ENCODE results near the gene PTPRA. TPM values are rescaled to one million over a fixed set of nuclear protein-coding genes. Genes with fewer than 3 reads are reported as not detected.

PTPRA gene
- total and polyA plus RNA-seq, 9 of the 15 experiments (the other 6 are each of a cell fraction or from before 2014, with no cell fraction given) = 3.4 to 80.5 (median 28.0) TPM

DNA sequence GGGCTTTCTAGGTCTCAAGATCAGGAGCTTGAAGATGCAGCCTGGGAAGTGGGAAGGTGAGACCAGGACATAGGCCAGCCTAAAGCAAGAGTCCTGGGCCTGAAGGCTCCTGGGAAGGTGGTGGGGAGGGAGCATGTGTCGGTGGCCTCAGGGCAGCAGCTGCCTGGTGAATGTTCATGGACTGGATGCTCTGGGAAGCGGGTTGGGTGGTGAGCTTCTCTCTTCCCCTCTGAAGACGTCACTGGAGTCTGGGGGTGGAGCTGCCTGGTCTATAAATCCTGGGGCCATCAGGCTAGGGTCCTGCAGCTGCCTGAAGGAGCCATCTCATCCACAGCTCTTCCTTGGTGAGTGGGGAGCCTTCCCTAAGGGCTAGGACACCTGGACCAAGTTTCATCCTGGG, 170.0 kb downstream of the PTPRA start, which contains the start of gene GNRH2:
GNRH2 (plus strand) TSS at position 301 of the 400 bp plus-strand sequence. CDS start 793 bp downstream, outside the sequence.
- 50% methylated on average over 2 of the region's 3 CpGs for WGBS (ENCODE audit: insufficient coverage, low coverage, missing lambda C conversion rate)
- DNase-seq (ENCODE audit: extremely low read depth in 1 of 4, low spot score in 3 of 4) (no peak), ATAC-seq (no peak), FAIRE-seq (no peak)
- H3K9ac ChIP-seq (ENCODE audit: insufficient read depth in 1 of 2, low read depth in 2 of 2, low read length in 2 of 2) = peak within 1 kb of the TSS in 1 of 2 experiments; percentile 26; a peak in 1 of 4 replicates
- peaks cover 38% of the 10 kb centered on the region; the same call in 2 of the 3 replicates for H3K36me3 ChIP-seq (ENCODE audit: control insufficient read depth, insufficient read depth, low read length)
- H3K9me3 ChIP-seq (replicated peaks; ENCODE audit: control insufficient read depth, insufficient read depth, low read depth, low read length) = no peaks in the 10 kb centered on the region
- H3K4me2 ChIP-seq (ENCODE audit: insufficient read depth, low read length) = no peak within 1 kb of the TSS
- peaks cover 22% of the 10 kb centered on the region for H3K79me2 ChIP-seq (ENCODE audit: control insufficient read depth, insufficient read depth, low read length)
- H3K9me1 ChIP-seq (ENCODE audit: control insufficient read depth, insufficient read depth, low read length) = no peaks in the 10 kb centered on the region
- ChIA-PET POLR2A (interaction anchor here (0.7 to 1.0 kb wide), 2 partner anchors 14 to 21 kb away, joined by 3 to 4 read pairs; no protein-coding TSS in a partner anchor), CTCF (ENCODE audit: low intra/inter-chr PET ratio) (interaction anchor here (0.7 kb wide), 1 partner anchor 89 kb away, joined by 4 read pairs; no protein-coding TSS in a partner anchor)
- H3K27me3 ChIP-seq (ENCODE audit: control insufficient read depth in 2 of 2, insufficient read depth in 2 of 2, low read length in 2 of 2) = no peaks in the 10 kb centered on the region
- H3K4me1 ChIP-seq (replicated peaks in 1 of 2; ENCODE audit: control insufficient read depth in 2 of 2, insufficient read depth in 2 of 2, low read length in 2 of 2) = peaks cover 21 to 29% of the 10 kb centered on the region in 2 experiments; a peak in 4 of 5 replicates
- in situ Hi-C loops (cut with MboI) (no loop called here), intact Hi-C loops (cut with micrococcal nuclease) (no loop called here)
- BruUV-seq (replicated peaks) = no TSS peak
- H3K27ac ChIP-seq (ENCODE audit: extremely low read depth, low read depth, low read length) = no peak within 1 kb of the TSS
- no peaks in the 10 kb centered on the region for H4K20me1 ChIP-seq (replicated peaks; ENCODE audit: control insufficient read depth, insufficient read depth, low read length)
- H3K4me3 ChIP-seq = no peak within 1 kb of the TSS
- no peak within 1 kb of the TSS for H2AFZ ChIP-seq (ENCODE audit: low read depth, low read length)
- TF ChIP-seq, protein P1, sequence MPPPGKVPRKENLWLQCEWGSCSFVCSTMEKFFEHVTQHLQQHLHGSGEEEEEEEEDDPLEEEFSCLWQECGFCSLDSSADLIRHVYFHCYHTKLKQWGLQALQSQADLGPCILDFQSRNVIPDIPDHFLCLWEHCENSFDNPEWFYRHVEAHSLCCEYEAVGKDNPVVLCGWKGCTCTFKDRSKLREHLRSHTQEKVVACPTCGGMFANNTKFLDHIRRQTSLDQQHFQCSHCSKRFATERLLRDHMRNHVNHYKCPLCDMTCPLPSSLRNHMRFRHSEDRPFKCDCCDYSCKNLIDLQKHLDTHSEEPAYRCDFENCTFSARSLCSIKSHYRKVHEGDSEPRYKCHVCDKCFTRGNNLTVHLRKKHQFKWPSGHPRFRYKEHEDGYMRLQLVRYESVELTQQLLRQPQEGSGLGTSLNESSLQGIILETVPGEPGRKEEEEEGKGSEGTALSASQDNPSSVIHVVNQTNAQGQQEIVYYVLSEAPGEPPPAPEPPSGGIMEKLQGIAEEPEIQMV (tag; conservative IDR thresholded peaks at IDR 0.05; ENCODE audit: low read depth) = no peak
- no peak for TF ChIP-seq TRIM24 (IDR thresholded peaks at IDR 0.05)
- TF ChIP-seq TCF3 (CRISPR knock-in tag; IDR thresholded peaks at IDR 0.05) = no peak
- TF ChIP-seq ZNF830 (CRISPR knock-in tag; IDR thresholded peaks at IDR 0.05) = no peak
- TF ChIP-seq IFI16 (CRISPR knock-in tag; IDR thresholded peaks at IDR 0.05) = no peak
- TF ChIP-seq GTF2A2 (tag; IDR thresholded peaks at IDR 0.05) = no peak
- TF ChIP-seq SPI1 (IDR thresholded peaks at IDR 0.05; ENCODE audit: borderline replicate concordance, low read depth, low read length) = no peak
- no peak for TF ChIP-seq JUND (IDR thresholded peaks at IDR 0.05; ENCODE audit: borderline replicate concordance, low read depth, low read length)
- no peak for TF ChIP-seq JUND (tag; IDR thresholded peaks at IDR 0.05; ENCODE audit: borderline replicate concordance, low read depth, low read length)
- TF ChIP-seq ZNF347 (CRISPR knock-in tag; IDR thresholded peaks at IDR 0.05; ENCODE audit: low read depth) = no peak
- TF ChIP-seq, protein P2, sequence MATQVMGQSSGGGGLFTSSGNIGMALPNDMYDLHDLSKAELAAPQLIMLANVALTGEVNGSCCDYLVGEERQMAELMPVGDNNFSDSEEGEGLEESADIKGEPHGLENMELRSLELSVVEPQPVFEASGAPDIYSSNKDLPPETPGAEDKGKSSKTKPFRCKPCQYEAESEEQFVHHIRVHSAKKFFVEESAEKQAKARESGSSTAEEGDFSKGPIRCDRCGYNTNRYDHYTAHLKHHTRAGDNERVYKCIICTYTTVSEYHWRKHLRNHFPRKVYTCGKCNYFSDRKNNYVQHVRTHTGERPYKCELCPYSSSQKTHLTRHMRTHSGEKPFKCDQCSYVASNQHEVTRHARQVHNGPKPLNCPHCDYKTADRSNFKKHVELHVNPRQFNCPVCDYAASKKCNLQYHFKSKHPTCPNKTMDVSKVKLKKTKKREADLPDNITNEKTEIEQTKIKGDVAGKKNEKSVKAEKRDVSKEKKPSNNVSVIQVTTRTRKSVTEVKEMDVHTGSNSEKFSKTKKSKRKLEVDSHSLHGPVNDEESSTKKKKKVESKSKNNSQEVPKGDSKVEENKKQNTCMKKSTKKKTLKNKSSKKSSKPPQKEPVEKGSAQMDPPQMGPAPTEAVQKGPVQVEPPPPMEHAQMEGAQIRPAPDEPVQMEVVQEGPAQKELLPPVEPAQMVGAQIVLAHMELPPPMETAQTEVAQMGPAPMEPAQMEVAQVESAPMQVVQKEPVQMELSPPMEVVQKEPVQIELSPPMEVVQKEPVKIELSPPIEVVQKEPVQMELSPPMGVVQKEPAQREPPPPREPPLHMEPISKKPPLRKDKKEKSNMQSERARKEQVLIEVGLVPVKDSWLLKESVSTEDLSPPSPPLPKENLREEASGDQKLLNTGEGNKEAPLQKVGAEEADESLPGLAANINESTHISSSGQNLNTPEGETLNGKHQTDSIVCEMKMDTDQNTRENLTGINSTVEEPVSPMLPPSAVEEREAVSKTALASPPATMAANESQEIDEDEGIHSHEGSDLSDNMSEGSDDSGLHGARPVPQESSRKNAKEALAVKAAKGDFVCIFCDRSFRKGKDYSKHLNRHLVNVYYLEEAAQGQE (IDR thresholded peaks at IDR 0.05; ENCODE audit: borderline replicate concordance) = no peak
- TF ChIP-seq, protein P2 (CRISPR knock-in tag; IDR thresholded peaks at IDR 0.05; ENCODE audit: low read depth) = no peak

Data from K562 (cell line).